RWPE1 (cell line): ENCODE results near the gene SAPCD2.

Experiments
- CTCF ChIA-PET: fragments of 350-600 bp; sonication (Branson Sonifier 250); formaldehyde crosslinking; extraction: SDS; loops from one replicate; lab custom pipeline; 2021; lab: Yijun Ruan, JAX
- POLR2A ChIA-PET: fragments of 400-600 bp; formaldehyde crosslinking; extraction: SDS; loops from one replicate; lab custom pipeline; 2020; ENCODE audit warnings: antibody characterized with exemption; ENCODE audit not compliant: low non-redundant PET; lab: Yijun Ruan, JAX
- DNase-seq: peaks from one replicate; pipeline ENCODE4 v3.0.0; 2012; ENCODE audit warnings: low spot score
- H3K27ac ChIP-seq: fragments of 450-650 bp; 2 replicates; pipeline ENCODE4 v1.5.1; 2017
- CTCF ChIP-seq: fragments of 450-650 bp; conservative IDR thresholded peaks from 2 replicates; pipeline ENCODE4 v1.5.1; 2017; ENCODE audit warnings: low read depth, mild to moderate bottlenecking

Gene SAPCD2

GRCh38 chr9:137055385-137056364 is 14.7 kb downstream of the SAPCD2 start:
- peak overlapping the region; percentile 89 for H3K27ac ChIP-seq
- DNase-seq = peak; percentile 53
- no peak for TF ChIP-seq CTCF
- ChIA-PET POLR2A (interaction anchor here (0.6 kb wide), 1 partner anchor 12 kb away, joined by 3 read pairs; no protein-coding TSS in a partner anchor), CTCF (interaction anchor here (0.6 to 4.9 kb wide), 8 partner anchors 8 to 80 kb away, joined by 3 to 54 read pairs (median 6); partner anchors contain the start of genes NPDC1 and SAPCD2)

GRCh38 chr9:137054932-137055384 is 15.4 kb downstream of the SAPCD2 start:
- CTCF ChIA-PET = interaction anchor here (0.7 to 4.9 kb wide), 5 partner anchors 8 to 19 kb away, joined by 3 to 54 read pairs (median 8); partner anchors contain the start of genes NPDC1 and SAPCD2

GRCh38 chr9:137053944-137054931 is 16.1 kb downstream of the SAPCD2 start, which contains the start of gene ENTPD2:
Gene ENTPD2 (minus strand): TSS chr9:137054061. CDS start chr9:137053997, 64 bp downstream.
- CTCF ChIA-PET = interaction anchor here (0.6 to 4.9 kb wide), 4 partner anchors 10 to 186 kb away, joined by 3 to 54 read pairs (median 6); no protein-coding TSS in a partner anchor
- TF ChIP-seq CTCF = no peak
- H3K27ac ChIP-seq = peak within 1 kb of the TSS; percentile 89
- POLR2A ChIA-PET = interaction anchor here (0.7 kb wide), 1 partner anchor 10 kb away, joined by 3 read pairs; no protein-coding TSS in a partner anchor
- peak; percentile 94 for DNase-seq

More at GRCh38 chr9:137054932-137055384, 15.4 kb downstream of the SAPCD2 start:
- H3K27ac ChIP-seq = peak overlapping the region; percentile 89
- POLR2A ChIA-PET = no interaction called here
- no peak for TF ChIP-seq CTCF
- no peak for DNase-seq

GRCh38 chr9:137052998-137053943 is 17.1 kb downstream of the SAPCD2 start:
- no peak for TF ChIP-seq CTCF
- peak; percentile 55 for DNase-seq
- ChIA-PET CTCF (interaction anchor here (0.6 to 4.9 kb wide), 5 partner anchors 11 to 187 kb away, joined by 3 to 54 read pairs (median 4); no protein-coding TSS in a partner anchor), POLR2A (interaction anchor here (0.7 kb wide), 1 partner anchor 11 kb away, joined by 3 read pairs; no protein-coding TSS in a partner anchor)
- H3K27ac ChIP-seq = peak overlapping the region; percentile 89

GRCh38 chr9:137052293-137052692 is 18.1 kb downstream of the SAPCD2 start:
- POLR2A ChIA-PET = interaction anchor here (0.6 kb wide), 2 partner anchors 33 to 298 kb away, joined by 3 to 9 read pairs; no protein-coding TSS in a partner anchor
- CTCF ChIA-PET = interaction anchor here (1.1 to 4.9 kb wide), 4 partner anchors 12 to 23 kb away, joined by 3 to 54 read pairs (median 4); no protein-coding TSS in a partner anchor

More at GRCh38 chr9:137052293-137052692, 18.1 kb downstream of the SAPCD2 start:
- TF ChIP-seq CTCF = no peak
- H3K27ac ChIP-seq = peak overlapping the region; percentile 7; the same call in 1 of the 2 replicates
- DNase-seq = no peak
